ENCODE results near the gene CREBRF.

CREBRF gene

DNA sequence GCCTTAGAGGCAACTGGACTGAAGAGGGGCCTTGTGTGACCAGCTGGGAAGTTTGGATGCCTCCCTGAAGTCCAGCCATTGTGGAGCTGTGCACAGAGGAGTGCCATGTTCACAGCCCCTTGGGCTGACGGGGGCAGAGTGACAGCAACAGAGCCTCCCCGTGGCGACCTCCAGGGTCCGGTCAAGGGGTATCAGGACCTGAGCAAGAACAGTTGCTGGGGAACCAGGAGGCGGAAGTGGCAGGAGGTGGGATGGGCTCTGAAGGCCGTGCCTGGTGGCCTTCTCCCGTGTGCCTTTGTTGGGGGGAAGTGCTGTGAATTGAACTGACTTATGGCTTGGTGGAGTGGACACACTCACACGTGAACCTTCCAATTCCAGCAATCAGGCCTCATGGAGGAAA, 102.2 kb downstream of the CREBRF start:
- no peak for DNase-seq

DNA sequence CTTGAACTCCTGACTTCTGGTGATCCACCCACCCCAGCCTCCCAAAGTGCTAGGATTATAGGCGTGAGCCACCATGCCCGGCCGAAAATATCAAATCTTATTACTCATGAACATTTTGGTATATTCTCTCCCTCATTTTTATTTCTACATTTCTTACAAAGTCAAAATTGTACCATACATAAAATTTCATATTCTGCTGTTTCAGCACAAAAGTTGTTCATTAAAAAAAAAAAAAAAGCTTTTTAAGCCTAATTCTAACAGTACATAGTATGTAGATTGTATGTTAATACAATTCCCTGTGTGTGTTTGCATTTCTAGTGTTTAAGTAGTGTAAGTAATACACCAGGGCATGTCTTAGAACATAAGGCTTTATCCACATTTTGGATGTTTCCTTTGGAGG, 103.1 kb downstream of the CREBRF start:
- no peak for DNase-seq

DNA sequence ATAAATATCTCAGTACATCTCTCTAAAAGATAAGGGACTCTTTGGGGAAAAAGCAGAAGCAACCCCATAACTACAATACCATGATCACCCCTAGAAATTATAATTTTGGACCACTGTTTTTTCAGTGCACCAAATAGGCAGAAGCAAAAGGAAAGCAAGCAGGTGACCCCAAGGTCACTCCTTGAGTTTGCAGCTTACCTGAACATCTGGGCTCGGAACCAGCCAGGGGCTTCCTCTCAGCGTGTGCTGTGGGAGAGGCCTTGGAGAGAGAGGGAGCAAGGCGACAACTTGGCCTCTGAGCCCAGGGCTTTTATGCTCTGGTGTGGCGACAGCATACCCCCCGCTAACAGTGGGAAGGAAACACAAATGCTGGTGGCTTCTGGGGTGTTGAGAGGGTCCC, 105.0 kb downstream of the CREBRF start:
- no peak for DNase-seq

- no peak for DNase-seq
Measured at GRCh38 chr5:173163219-173163618, 107.1 kb downstream of the CREBRF start.

DNA sequence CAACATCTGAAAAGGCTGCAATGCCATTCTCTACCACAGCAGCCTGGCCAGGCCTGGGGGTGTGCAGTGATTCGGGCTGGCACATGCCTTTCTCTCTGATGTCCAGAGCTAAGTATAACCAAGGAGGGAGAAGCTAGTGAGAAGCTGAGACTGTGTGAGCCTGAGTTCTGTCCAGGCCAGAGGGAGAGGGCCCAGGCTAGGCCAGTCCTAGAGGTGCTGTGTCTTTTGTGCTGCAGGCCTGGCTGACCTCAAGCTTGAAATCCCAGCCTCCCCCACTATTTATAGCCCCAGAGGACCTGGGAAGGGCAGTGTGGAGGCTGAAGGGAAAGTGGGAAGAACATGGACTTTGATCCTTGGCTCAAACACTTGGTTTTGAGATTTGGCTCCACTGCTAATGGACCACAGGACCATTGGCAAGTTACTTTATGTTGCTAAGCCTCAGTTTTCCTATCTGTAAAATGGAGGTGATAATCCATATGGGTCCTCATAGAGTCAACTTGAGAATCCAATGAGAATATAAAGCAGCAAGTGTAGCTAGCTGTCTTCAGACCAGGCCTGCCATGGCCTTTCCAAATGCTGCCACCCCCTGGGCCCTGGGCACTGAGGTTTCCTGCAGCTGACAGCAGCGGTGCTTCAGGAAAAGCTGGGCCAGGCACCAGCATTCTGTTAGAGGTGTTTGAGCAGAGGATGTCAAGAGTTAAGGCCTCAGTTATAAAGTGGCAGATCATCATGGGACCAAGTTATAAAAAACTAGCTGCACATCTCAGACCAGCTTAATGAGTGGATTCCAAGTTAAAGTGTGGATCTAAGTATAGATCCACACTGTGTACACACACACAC, 109.2 kb downstream of the CREBRF start:
- no peak for DNase-seq

DNA sequence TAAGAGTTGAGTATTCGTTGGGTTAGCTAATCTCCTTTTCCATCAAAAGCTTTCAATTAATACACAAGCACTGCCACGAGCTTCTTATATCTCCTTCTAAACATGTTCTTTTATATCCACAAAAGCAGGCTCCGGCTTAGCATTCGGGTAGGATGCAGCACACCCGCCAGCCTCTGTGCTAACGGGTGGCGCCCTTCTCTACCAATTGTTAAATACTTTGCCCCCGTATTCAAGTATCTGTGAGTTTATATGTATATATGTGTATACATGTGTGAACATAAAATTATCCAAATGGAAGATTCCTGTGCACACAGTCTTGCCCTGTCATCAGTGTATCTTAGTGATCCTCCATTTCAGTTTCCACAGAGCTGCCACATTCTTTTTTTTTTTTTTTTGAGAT, 116.0 kb downstream of the CREBRF start:
- DNase-seq, result no peak

DNA sequence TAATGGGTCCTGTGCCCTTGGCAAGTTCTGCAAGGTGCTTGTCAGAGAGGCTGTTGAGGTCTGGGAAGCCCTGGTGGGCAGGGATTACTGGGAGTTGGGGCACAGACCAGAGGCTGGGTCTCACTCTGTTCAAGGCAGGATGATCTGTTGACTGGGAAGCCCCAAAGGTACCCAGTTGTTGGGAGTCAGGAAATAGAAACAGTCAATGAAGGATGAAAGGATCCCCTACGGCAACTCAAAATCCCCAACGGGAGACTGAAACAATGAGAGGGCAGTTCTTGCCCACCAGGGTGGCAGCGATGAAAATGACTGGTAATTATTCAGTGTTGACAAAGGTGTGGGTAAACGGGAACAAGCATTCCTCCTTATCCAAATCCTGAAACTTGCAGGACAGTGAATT, 119.4 kb downstream of the CREBRF start:
- DNase-seq, result no peak

DNA sequence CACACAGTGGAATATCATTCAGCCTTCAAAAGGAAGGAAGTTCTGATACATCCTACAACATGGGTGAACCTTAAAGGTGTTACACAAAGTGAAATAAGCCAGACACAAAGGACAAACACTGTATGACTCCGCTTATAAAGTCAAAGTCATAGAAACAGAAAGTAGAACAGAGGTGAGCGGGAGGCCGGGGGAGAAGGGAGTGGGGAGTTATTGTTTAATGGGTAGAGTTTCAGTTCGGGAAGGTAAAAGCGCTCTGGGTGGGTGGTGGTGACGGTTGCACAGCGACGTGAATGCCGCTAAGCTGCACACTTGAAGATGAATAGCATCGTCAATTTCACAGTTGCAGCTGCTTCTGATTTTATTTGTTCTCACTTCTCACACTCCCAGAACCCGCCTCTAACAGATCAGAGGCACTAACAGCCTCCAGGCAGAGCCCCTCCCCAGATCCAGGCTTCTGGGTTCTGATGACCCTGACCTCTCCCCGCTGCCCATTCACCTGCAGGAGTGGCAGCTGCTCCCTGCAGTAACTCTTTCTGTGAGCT, 122.3 kb downstream of the CREBRF start:
- peak in 1 of 5 donors; percentile 7 for DNase-seq

DNA sequence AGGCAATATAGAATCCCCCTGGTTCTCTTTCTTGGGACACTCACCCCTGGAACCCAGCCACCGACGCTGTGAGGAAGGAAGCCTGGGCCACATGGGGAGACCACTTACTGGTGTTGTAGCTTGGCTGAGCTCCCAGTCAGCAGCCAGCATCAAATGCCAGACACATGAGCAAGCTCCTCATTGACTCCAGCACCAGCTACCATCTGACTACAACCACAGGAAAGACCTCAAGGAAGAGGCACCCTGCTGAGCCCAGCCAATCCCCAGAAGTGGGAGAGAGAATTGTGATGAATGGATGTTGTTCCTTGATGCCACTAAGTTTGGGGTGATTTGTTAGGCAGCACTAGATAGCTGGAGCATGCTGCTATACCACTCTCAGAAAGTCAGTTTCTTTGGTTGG, 124.2 kb downstream of the CREBRF start:
- DNase-seq, result no peak

GRCh38 chr5:173187054-173187743, 131.0 kb downstream of the CREBRF start:
- DNase-seq, result peak in 1 of 5 donors; percentile 8

DNA sequence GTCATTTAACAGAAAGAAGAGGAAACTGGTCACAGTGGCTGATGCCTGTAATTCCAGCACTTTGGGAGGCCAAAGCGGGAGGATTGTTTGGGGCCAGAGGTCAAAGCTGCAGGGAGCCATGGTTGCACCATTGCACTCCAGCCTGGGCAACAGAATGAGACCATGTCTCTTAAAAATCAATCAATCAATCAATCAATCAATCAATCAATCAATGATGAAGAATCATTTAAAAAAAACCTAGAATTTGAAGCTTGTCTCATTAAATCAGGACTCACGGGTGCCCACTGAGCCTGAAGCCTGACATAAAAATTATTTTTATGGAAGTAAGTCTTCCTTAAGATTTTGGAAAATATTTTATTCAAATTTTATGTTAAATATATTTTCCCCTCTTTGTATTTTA, 132.1 kb downstream of the CREBRF start:
- DNase-seq, result no peak
